ENCODE data around the gene BBS9. TPM values are rescaled to one million over a fixed set of nuclear protein-coding genes. Genes with fewer than 3 reads are reported as not detected.

The BBS9 gene
- total and polyA plus RNA-seq, 2 of the 4 experiments (the other 2 are of a cell fraction) = 7.9 to 9.5 TPM

DNA sequence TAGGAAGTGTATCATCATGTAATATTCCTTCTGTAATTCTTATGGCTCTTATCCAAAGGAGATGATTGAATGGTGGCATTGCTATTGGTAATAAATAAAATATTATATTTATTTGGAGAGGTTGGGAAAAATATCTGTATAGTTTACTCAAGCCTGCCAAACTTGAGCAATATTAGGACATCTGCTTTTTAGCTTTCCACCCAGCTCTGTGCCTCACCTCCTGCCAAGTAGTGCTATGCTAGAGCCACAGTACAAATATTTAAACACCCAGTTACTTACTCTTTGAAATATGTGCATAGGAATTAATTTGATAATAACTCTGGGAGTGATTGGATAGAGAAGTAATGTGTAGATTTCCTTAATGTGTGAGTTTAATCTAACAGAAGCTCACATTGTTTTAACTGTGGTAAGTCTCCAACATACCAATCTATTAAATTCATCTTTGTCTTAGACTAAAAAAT is 129.2 kb downstream of the BBS9 start:
- Histone ChIP-seq H3K36me3 (ENCODE audit: control insufficient read depth, insufficient read depth, low read length) (no peaks in the 10 kb centered on the region), H3K9ac (ENCODE audit: low read depth, low read length) (no peak overlapping the region), H2BK15ac (ENCODE audit: low read depth, low read length) (no peak overlapping the region), H2BK20ac (ENCODE audit: low read depth, low read length) (no peak overlapping the region), H3K23ac (ENCODE audit: low read depth, low read length) (no peak overlapping the region), H3K27me3 (ENCODE audit: control insufficient read depth, insufficient read depth, low read length) (no peaks in the 10 kb centered on the region), H3K9me1 (ENCODE audit: insufficient read depth, low read length) (no peaks in the 10 kb centered on the region), H3K18ac (ENCODE audit: low read depth, low read length) (no peak overlapping the region), H3K14ac (replicated peaks; ENCODE audit: low read depth, low read length) (no peak overlapping the region), H4K5ac (ENCODE audit: low read depth, low read length) (no peak overlapping the region), H3K4me3 (ENCODE audit: insufficient read depth, low read depth, low read length) (no peak overlapping the region), H3K9me3 (ENCODE audit: control insufficient read depth, insufficient read depth, low read length) (no peaks in the 10 kb centered on the region), H3K79me1 (ENCODE audit: low read depth in 1 of 2, low read length in 2 of 2) (no peaks in the 10 kb centered on the region; a peak in 1 of 4 replicates), H3K4me1 (ENCODE audit: control insufficient read depth, insufficient read depth, low read length) (no peaks in the 10 kb centered on the region; the same call in 1 of the 2 replicates), H2BK120ac (ENCODE audit: low read depth, low read length) (no peak overlapping the region), H3K27ac (ENCODE audit: insufficient read depth, low read length) (peak overlapping the region; percentile 10; the same call in 1 of the 2 replicates), H3K4me2 (ENCODE audit: low read depth, low read length) (peak overlapping the region; percentile 52; the same call in 1 of the 2 replicates), H3K56ac (ENCODE audit: extremely low read depth, insufficient read depth, low read length) (no peak overlapping the region), H4K8ac (ENCODE audit: low read depth in 2 of 2, low read length in 2 of 2) (no peak overlapping the region; a peak in 1 of 4 replicates), H2AFZ (replicated peaks; ENCODE audit: low read length, poor library complexity) (no peak overlapping the region), H4K20me1 (ENCODE audit: insufficient read depth, low read length) (no peaks in the 10 kb centered on the region), H4K91ac (ENCODE audit: insufficient read depth, low read depth, low read length) (no peak overlapping the region), H2AK5ac (ENCODE audit: low read depth, low read length) (no peak overlapping the region), H3K4ac (ENCODE audit: low read depth, low read length) (no peak overlapping the region), H2AK9ac (replicated peaks; ENCODE audit: low read depth, low read length, poor library complexity) (no peak overlapping the region), H2BK5ac (ENCODE audit: low read depth, low read length, poor library complexity, severe bottlenecking) (peak overlapping the region; percentile 63)
- ATAC-seq (ENCODE audit: low read depth) (peak; percentile 87), DNase-seq (peak; percentile 64)
- BruUV-seq (replicated peaks) = no TSS peak
- TF ChIP-seq, protein P1, sequence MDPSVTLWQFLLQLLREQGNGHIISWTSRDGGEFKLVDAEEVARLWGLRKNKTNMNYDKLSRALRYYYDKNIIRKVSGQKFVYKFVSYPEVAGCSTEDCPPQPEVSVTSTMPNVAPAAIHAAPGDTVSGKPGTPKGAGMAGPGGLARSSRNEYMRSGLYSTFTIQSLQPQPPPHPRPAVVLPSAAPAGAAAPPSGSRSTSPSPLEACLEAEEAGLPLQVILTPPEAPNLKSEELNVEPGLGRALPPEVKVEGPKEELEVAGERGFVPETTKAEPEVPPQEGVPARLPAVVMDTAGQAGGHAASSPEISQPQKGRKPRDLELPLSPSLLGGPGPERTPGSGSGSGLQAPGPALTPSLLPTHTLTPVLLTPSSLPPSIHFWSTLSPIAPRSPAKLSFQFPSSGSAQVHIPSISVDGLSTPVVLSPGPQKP (IDR thresholded peaks at IDR 0.05; ENCODE audit: borderline replicate concordance, low read depth, low read length) = no peak
- TF ChIP-seq CHD1 (IDR thresholded peaks at IDR 0.05; ENCODE audit: low read depth, low read length) = no peak
- TF ChIP-seq RCOR1 (IDR thresholded peaks at IDR 0.05; ENCODE audit: insufficient replicate concordance, low read length) = no peak
- TF ChIP-seq CEBPB (IDR thresholded peaks at IDR 0.05; ENCODE audit: low read depth, low read length) = no peak
- no peak for TF ChIP-seq POLR2A (IDR thresholded peaks at IDR 0.05; ENCODE audit: low read depth, low read length)
- TF ChIP-seq BHLHE40 (IDR thresholded peaks at IDR 0.05; ENCODE audit: low read depth, low read length) = no peak
- no peak for TF ChIP-seq NFE2L2 (IDR thresholded peaks at IDR 0.05; ENCODE audit: low read depth, low read length)
- no peak for TF ChIP-seq RFX5 (IDR thresholded peaks at IDR 0.05; ENCODE audit: low read depth, low read length)
- TF ChIP-seq SMC3 (IDR thresholded peaks at IDR 0.05; ENCODE audit: low read depth, low read length) = no peak
- TF ChIP-seq USF2 (IDR thresholded peaks at IDR 0.05; ENCODE audit: low read depth, low read length) = no peak
- TF ChIP-seq, protein P2, sequence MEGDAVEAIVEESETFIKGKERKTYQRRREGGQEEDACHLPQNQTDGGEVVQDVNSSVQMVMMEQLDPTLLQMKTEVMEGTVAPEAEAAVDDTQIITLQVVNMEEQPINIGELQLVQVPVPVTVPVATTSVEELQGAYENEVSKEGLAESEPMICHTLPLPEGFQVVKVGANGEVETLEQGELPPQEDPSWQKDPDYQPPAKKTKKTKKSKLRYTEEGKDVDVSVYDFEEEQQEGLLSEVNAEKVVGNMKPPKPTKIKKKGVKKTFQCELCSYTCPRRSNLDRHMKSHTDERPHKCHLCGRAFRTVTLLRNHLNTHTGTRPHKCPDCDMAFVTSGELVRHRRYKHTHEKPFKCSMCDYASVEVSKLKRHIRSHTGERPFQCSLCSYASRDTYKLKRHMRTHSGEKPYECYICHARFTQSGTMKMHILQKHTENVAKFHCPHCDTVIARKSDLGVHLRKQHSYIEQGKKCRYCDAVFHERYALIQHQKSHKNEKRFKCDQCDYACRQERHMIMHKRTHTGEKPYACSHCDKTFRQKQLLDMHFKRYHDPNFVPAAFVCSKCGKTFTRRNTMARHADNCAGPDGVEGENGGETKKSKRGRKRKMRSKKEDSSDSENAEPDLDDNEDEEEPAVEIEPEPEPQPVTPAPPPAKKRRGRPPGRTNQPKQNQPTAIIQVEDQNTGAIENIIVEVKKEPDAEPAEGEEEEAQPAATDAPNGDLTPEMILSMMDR (conservative IDR thresholded peaks at IDR 0.05; ENCODE audit: low read depth, low read length) = no peak
- intact Hi-C loops (cut with micrococcal nuclease) (no loop called here), in situ Hi-C loops (cut with MboI; ENCODE audit: low sequenced_read_pairs) (loop anchor here (10.0 kb wide), 1 partner anchor 676 kb away; no protein-coding TSS in a partner anchor), dilution Hi-C loops (cut with HindIII; ENCODE audit: low sequenced_read_pairs, unreplicated experiment) (no loop called here)
- POLR2A ChIA-PET (ENCODE audit: unreplicated experiment) = no interaction called here
- CTCF ChIA-PET = no interaction called here
